ENCODE data around the gene OSBPL9.
"Not testable (repeated sequence)": the region's sequence is repeated elsewhere in the genome, so short reads cannot be mapped to it uniquely, and the experiment has no call there.

DNA sequence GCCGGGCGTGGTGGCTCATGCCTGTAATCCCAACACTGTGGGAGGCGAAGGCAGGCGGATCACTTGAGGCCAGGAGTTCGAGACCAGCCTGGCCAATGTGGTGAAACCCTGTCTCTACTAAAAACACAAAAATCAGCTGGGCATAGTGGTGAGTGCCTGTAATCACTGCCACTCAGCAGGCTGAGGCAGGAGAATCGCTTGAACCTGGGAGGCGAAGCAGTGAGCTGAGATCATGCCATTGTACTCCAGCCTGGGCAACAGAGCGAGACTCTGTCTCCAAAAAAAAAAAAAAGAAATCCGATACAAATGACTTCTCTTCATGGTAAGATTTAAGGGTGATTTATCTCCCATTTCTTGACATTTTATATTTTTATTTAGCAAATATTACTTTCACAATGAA, 202.1 kb downstream of the OSBPL9 start:
- TF ChIP-seq CTCF (conservative IDR thresholded peaks at IDR 0.05); EZH2 (IDR thresholded peaks at IDR 0.05; ENCODE audit: low read depth): not testable (repeated sequence)
